GM12891 (cell line): ENCODE measurements around the gene SEC14L3.

Experiments
- POLR2A ChIP-seq: IDR thresholded peaks from 2 replicates; pipeline ENCODE4 v1.6.1; 2011; ENCODE audit warnings: low read depth, low read length, control low read depth
- SPI1 ChIP-seq: IDR thresholded peaks from 2 replicates; pipeline ENCODE4 v1.6.1; 2011; ENCODE audit warnings: low read depth, low read length, control low read depth

DNA sequence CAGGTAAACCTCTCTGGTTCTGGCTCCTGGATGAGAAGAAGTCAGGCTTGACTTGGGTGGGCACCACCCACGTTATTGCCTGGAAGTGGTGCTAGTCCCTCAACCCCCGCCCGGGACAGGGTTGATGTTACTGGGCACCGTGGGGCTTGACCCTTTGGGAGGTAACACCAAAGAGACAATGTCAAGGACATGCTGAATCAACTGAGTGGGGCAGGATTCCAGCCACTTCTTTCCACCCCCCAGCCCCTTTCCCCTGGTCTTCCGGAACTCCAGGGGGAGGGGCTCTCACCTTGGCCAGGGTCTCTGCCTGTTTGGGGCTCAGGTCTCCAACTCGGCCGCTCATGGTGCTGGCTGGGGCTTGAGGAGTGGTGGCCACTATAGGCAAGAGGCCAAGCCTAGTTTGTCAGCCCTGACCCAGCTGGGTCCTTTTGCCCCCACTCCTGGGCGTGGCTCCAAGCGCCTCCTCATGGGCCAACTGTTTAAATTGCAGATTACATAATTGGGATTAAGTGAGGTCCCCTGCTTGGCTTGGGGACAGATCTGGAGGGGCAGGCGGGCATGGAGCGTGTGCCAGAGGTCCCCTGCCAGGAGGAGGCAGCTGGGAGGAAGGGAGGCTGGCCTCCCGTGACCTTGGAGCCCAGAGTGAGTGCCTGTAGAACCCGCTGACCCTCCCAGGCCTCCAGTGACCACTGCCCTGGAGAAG is at the start of gene SEC14L3:
- no peak for TF ChIP-seq SPI1
- TF ChIP-seq POLR2A, result no peak
